BLaER1 (cell line): Measurements from ENCODE around the gene GGPS1.

Source experiments
- H3K27ac ChIP-seq: shearing (Covaris generic); formaldehyde crosslinking; 2 replicates; pipeline ENCODE4 v1.8.1; 2022
- H3K27me3 ChIP-seq: shearing (Covaris generic); formaldehyde crosslinking; 2 replicates; pipeline ENCODE4 v1.8.1; 2022
- H3K36me3 ChIP-seq: shearing (Covaris generic); formaldehyde crosslinking; 2 replicates; pipeline ENCODE4 v1.8.1; 2022
- H3K4me1 ChIP-seq: shearing (Covaris generic); formaldehyde crosslinking; 2 replicates; pipeline ENCODE4 v1.8.1; 2022
- H3K4me2 ChIP-seq: shearing (Covaris generic); formaldehyde crosslinking; 2 replicates; pipeline ENCODE4 v1.8.1; 2022
- H3K4me3 ChIP-seq: shearing (Covaris generic); formaldehyde crosslinking; 2 replicates; pipeline ENCODE4 v1.8.1; 2022
- H3K9ac ChIP-seq: shearing (Covaris generic); formaldehyde crosslinking; 2 replicates; pipeline ENCODE4 v1.8.1; 2022
- H3K9me3 ChIP-seq: shearing (Covaris generic); formaldehyde crosslinking; 2 replicates; pipeline ENCODE4 v1.8.1; 2022
- H4K20me1 ChIP-seq: shearing (Covaris generic); formaldehyde crosslinking; 2 replicates; pipeline ENCODE4 v1.8.1; 2022
- Cebpa-rat ChIP-seq: shearing (Covaris generic); IDR thresholded peaks from 2 replicates; pipeline ENCODE4 v1.8.1; 2022

GGPS1 gene

DNA sequence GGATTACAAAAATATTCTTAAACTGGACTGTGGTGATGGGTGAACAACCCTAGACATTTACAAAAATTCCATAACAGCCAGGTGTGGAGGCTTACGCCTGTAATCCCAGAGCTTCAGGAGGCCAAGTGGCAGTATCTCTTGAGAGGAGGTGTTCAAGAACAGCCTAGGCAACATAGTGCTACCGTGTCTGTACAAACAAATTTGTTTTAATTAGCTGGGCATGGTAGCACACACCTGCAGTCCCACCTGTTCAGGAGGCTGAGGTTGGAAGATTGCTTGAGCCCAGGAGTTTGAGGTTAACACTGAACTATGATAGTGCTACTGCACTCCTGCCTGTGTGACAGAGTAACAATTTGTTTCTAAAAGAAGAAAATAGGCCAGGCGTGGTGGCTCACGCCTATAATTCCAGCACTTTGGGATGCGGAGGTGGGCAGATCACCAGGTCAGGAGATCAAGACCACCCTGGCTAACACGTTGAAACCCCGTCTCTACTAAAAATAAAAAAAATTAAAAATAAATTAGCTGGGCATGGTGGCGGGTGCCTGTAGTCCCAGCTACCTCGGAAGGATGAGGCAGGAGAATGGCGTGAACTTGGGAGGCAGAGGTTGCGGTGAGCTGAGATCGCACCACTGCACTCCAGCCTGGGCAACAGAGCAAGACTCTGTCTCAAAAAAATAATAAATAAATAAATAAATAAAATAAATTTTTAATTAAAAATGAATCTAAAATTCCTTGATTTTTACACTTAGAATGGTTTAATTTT, 37.4 kb upstream of the GGPS1 start:
- no peaks in the 10 kb centered on the region for H3K27me3 ChIP-seq
- H3K36me3 ChIP-seq: peaks cover 29% of the 10 kb centered on the region
- H3K4me3 ChIP-seq: no peak overlapping the region
- H3K9ac ChIP-seq: no peak overlapping the region
- no peak for TF ChIP-seq Cebpa-rat
- no peak overlapping the region for H3K27ac ChIP-seq
- peaks cover 6% of the 10 kb centered on the region; the same call in 1 of the 2 replicates for H3K4me1 ChIP-seq
- H3K4me2 ChIP-seq: no peak overlapping the region
- peaks cover 9% of the 10 kb centered on the region for H3K9me3 ChIP-seq
- peaks cover 100% of the 10 kb centered on the region for H4K20me1 ChIP-seq

DNA sequence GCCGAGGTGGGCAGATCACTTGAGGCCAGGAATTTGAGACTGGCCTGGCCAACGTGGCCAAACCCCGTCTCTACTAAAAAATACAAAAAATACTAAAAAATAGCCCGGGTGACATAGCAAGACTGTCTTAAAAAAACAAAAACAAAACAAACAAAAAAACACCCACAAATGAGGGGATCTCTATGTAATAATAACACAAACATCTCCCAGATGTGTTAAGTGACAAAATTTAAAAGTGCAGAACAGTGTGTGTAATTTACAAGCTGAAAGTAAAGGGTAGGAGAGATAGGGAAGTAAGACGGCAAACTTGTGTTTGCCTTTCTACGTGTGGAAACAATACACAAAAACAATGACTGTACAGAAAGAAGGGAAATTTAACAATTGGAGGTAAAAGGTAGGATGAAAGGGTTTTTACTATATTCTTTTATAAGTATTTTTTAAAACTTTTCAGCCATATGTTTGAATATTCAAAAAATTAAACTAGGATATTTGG, 36.7 kb upstream of the GGPS1 start:
- Histone ChIP-seq H3K36me3 (peaks cover 31% of the 10 kb centered on the region), H3K27ac (no peak overlapping the region), H3K9me3 (peaks cover 13% of the 10 kb centered on the region), H3K4me2 (no peak overlapping the region), H4K20me1 (peaks cover 99% of the 10 kb centered on the region), H3K27me3 (no peaks in the 10 kb centered on the region), H3K4me1 (peaks cover 6% of the 10 kb centered on the region; the same call in 1 of the 2 replicates), H3K4me3 (no peak overlapping the region), H3K9ac (no peak overlapping the region)
- TF ChIP-seq Cebpa-rat: no peak

DNA sequence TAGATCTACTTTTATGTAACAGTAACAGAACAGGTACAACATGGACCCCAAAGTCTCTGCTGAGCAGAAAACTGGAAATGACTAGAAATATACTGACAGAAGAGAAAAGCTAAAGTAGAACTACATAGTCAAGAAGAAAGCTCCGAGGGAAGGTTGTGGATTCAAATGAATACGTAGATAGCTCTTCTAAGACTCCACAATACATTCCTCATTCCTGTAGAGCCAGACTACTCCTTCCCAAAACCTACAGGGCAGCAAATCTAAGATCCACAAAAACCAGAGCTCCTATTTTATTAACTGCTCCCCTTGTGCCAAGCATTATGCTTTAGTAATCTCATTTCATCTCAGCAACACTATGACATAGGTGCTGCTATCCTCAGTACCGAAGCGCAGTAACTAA, 35.6 kb upstream of the GGPS1 start:
- peaks cover 28% of the 10 kb centered on the region for H3K36me3 ChIP-seq
- no peak overlapping the region for H3K27ac ChIP-seq
- no peak for TF ChIP-seq Cebpa-rat
- no peak overlapping the region for H3K4me3 ChIP-seq
- peaks cover 20% of the 10 kb centered on the region for H3K9me3 ChIP-seq
- H3K4me1 ChIP-seq: peaks cover 9% of the 10 kb centered on the region
- H3K27me3 ChIP-seq: no peaks in the 10 kb centered on the region
- H3K9ac ChIP-seq: no peak overlapping the region
- H4K20me1 ChIP-seq: peaks cover 98% of the 10 kb centered on the region
- no peak overlapping the region for H3K4me2 ChIP-seq

DNA sequence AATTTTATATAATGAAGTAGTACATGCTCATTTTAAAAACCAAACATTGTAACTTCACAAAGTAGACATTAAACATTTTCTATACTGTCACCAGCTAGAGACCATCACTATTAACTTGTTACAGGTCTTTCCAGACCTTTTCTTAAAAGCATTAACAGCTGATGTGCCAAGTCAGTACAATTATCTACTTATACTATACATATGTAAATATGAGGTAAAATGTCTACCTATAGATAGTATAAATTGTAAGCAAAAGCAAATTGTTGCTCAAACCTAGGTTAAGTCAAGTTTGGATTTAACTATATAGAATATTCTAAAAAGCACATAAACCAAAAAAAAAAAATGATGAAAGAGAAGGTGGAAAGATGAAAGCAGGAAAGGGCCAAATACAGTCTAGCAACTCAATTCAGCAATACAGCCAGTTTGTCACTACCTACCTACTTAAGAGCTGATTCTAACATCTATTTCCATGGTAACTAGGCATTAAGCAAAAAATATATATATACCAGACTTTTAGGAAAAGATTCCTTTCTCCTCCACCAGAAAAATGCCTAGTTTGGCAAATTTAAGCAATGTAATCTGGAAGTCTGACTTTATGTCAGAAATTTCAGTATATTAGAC, 34.9 kb upstream of the GGPS1 start:
- Histone ChIP-seq H3K9ac (no peak overlapping the region), H4K20me1 (peaks cover 96% of the 10 kb centered on the region), H3K4me3 (no peak overlapping the region), H3K27me3 (no peaks in the 10 kb centered on the region), H3K27ac (no peak overlapping the region), H3K4me1 (peaks cover 12% of the 10 kb centered on the region), H3K9me3 (peaks cover 23% of the 10 kb centered on the region), H3K36me3 (peaks cover 27% of the 10 kb centered on the region), H3K4me2 (no peak overlapping the region)
- TF ChIP-seq Cebpa-rat: no peak

DNA sequence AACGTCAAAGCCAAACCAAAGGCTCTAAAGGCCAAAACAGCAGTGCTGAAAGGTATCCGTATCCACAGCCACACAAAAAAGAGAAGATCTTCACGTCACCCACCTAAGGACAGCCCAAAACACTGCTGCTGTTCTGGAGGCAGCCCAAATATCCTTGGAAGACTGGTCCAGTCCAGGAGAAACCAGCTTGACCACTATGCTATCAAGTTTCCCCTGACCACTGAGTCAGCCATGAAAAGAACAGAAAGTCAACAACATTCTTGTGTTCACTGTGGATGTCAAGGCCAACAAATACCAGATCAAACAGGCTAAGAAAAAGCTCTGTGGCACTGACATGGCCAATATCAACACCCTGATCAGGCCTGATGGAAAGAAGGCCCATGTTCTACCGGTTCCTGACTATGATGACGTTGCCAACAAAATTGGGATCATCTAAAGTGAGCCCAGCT, 32.4 kb upstream of the GGPS1 start:
- H3K4me1 ChIP-seq: peaks cover 12% of the 10 kb centered on the region
- H4K20me1 ChIP-seq: peaks cover 95% of the 10 kb centered on the region
- H3K9me3 ChIP-seq: peaks cover 37% of the 10 kb centered on the region
- TF ChIP-seq Cebpa-rat: no peak
- no peak overlapping the region for H3K4me2 ChIP-seq
- H3K4me3 ChIP-seq: no peak overlapping the region
- H3K27me3 ChIP-seq: no peaks in the 10 kb centered on the region
- no peak overlapping the region for H3K9ac ChIP-seq
- no peak overlapping the region for H3K27ac ChIP-seq
- peaks cover 25% of the 10 kb centered on the region for H3K36me3 ChIP-seq

DNA sequence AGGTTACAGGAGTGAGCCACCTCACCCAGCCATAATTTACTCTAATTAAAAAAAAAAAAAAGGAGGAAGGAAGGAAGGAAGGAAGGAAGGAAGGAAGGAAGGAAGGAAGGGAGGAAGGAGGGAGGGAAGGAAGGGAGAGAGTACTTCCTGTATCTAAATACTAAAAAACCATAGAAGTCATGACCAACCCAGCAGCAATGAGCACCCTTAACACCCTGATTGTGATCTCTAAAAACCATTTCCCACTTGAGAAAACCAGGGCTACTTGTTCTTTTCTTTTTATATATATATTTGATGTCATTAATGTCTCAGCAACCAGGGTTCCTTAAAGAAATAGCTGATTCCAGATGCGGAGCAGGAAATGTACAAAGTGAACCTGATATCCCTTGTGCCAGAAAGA, 31.6 kb upstream of the GGPS1 start:
- Histone ChIP-seq H3K27me3 (no peaks in the 10 kb centered on the region), H3K4me3 (no peak overlapping the region), H3K4me1 (peaks cover 12% of the 10 kb centered on the region), H3K27ac (no peak overlapping the region), H3K4me2 (no peak overlapping the region), H3K9me3 (peaks cover 37% of the 10 kb centered on the region), H4K20me1 (peaks cover 95% of the 10 kb centered on the region), H3K36me3 (peaks cover 30% of the 10 kb centered on the region), H3K9ac (no peak overlapping the region)
- TF ChIP-seq Cebpa-rat: no peak

DNA sequence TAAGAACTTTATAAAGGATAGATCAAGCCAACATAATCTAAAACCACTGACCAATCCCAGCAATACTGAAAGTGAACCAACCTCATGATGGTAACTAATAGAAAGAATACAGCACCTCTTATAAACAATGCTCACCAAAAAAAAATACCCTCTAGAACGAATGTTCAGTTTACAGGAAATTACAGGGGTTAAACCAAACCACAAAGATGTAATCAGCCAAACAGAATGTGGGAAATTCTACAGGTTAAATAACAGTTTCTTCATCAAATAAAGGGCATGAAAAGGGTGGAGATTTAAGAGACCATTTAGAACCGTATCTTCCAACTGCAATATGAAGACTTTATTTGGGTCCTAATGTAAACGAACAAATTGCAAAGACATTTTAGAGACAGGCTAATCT, 30.8 kb upstream of the GGPS1 start:
- Histone ChIP-seq H3K9me3 (peaks cover 37% of the 10 kb centered on the region), H3K4me3 (no peak overlapping the region), H3K27me3 (no peaks in the 10 kb centered on the region), H3K4me2 (no peak overlapping the region), H3K36me3 (peaks cover 32% of the 10 kb centered on the region), H4K20me1 (peaks cover 93% of the 10 kb centered on the region), H3K27ac (no peak overlapping the region), H3K4me1 (peaks cover 12% of the 10 kb centered on the region), H3K9ac (no peak overlapping the region)
- TF ChIP-seq Cebpa-rat: no peak

DNA sequence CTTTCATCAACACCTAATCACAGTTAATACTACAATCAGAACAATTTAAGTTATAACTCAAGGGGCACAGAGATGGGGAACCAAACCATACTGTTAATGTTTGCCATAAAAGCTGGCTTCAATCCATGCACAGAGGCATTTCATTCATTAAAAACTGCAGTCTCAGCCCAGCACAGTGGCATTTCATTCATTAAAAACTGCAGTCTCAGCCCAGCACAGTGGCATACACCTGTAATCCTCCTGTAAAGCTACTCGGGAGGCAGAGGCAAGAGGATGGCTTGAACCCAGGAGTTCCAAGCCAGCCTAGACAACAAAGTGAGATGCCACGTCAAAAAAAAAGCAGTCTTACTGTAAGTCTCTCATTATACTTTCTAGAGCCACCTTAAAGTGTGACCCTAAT, 29.6 kb upstream of the GGPS1 start:
- H3K27ac ChIP-seq: no peak overlapping the region
- H3K9me3 ChIP-seq: peaks cover 37% of the 10 kb centered on the region
- no peak for TF ChIP-seq Cebpa-rat
- peaks cover 12% of the 10 kb centered on the region for H3K4me1 ChIP-seq
- H3K4me2 ChIP-seq: no peak overlapping the region
- peaks cover 44% of the 10 kb centered on the region for H3K36me3 ChIP-seq
- peaks cover 93% of the 10 kb centered on the region for H4K20me1 ChIP-seq
- H3K9ac ChIP-seq: no peak overlapping the region
- H3K27me3 ChIP-seq: no peaks in the 10 kb centered on the region
- no peak overlapping the region for H3K4me3 ChIP-seq

DNA sequence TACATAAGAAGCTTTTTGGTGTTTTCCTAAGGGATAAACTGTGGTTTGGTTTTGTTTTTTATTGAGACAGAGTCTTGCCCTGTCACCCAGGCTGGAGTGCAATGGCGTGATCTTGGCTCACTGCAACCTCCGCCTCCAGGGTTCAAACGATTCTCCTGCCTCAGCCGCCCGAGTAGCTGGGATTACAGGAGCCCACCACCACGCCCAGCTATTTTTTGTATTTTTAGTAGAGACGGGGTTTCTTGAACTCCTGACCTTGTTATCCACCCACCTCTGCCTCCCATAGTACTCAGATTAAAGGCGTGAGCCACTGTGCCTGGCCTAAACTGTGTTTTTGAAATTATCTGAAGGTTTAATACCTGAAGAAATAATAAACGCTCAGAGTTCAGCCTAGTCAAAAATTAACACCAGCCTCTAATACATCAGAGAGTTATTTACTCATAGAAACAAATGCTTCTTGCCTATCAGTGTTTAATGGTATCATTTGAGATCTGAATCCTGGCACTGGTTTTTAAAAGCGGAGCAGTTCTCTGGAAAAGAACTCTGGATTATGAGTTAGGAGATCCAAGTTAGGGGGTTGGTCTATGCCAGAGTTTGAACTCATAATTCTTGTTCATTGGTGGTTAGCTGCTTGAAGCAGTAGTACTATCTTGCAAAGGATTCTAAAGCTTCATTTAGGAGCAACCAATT, 29.1 kb upstream of the GGPS1 start:
- no peak overlapping the region for H3K4me3 ChIP-seq
- no peak overlapping the region for H3K27ac ChIP-seq
- peaks cover 37% of the 10 kb centered on the region for H3K9me3 ChIP-seq
- H3K4me1 ChIP-seq: peaks cover 12% of the 10 kb centered on the region
- H3K27me3 ChIP-seq: no peaks in the 10 kb centered on the region
- peaks cover 93% of the 10 kb centered on the region for H4K20me1 ChIP-seq
- no peak overlapping the region for H3K9ac ChIP-seq
- H3K4me2 ChIP-seq: no peak overlapping the region
- H3K36me3 ChIP-seq: peaks cover 48% of the 10 kb centered on the region
- TF ChIP-seq Cebpa-rat: no peak

DNA sequence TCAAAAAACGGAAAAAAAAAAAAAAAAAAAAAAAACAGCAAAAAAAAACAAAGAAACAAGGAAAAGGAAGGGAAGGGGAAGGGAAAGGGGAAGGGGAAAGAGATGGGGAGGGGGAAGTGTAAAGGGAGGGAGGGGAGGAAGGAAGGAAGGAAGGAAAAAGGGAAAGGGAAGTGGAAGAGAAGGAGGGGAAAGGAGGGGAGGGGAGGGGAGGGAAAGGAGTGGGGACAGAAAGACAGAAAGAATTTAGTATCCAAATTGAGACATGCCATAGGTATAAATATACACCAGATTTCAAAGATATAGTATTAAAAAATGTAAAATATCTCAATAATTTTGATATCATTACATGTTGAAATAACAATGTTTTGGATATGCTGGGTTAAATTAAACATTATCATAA, 26.2 kb upstream of the GGPS1 start:
- Histone ChIP-seq H3K9ac (no peak overlapping the region), H3K4me2 (no peak overlapping the region), H3K4me1 (peaks cover 34% of the 10 kb centered on the region), H3K27me3 (no peaks in the 10 kb centered on the region), H3K9me3 (peaks cover 23% of the 10 kb centered on the region), H3K4me3 (no peak overlapping the region), H3K36me3 (peaks cover 35% of the 10 kb centered on the region), H3K27ac (no peak overlapping the region), H4K20me1 (peaks cover 95% of the 10 kb centered on the region)
- no peak for TF ChIP-seq Cebpa-rat
